ENCODE data around the gene PTRHD1. TPM values are rescaled to one million over a fixed set of nuclear protein-coding genes. Genes with fewer than 3 reads are reported as not detected.
A peak's percentile ranks its signal among the peaks of the same experiment; 100 is the strongest.

The PTRHD1 gene
- total and polyA plus RNA-seq, 2 donors = 25.3 to 44.0 TPM

DNA sequence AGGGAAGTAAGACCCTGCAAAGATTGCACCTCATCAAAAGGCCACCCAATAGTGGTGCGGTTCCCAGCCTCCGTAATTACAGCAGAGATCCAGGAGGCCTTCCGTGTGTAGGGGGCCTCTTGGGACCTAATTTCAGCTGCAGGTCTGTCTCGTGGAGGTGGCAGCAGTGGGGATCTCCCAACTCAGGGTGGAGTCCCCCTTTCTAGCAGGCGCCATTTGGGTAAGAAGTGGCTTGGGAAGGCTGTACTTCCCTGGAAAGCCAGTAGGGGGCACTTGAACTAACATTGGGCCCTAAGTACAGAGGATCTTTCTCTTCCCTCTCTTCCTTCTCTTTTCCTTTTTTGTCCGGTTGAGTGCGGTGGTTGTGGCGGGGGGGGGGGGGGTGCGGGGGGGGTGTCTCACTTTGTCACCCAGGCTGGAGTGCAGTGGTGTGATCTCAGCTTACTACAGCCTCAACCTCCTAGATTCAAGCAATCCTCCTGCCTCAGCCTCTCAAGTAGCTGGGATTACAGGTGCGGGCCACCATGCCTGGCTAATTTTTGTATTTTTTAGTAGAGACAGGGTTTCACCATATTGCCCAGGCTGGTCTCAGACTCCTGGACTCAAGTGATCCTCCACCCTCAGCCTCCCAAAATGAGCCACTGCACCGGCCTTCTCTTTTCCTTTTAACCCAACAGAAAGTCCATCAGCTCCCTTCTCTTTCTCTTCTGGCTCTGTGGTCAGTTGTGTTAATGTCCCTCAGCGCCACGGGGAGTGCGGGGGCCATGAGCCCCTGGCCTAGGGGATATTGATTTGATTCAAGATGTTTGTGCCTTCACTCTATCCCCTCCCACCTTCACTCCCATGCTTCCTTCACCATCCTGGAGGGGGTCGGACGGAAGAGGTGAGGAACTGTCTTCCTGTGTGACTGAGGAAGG, 32.0 kb upstream of the PTRHD1 start:
- peaks cover 0 to 4% of the 10 kb centered on the region in 2 donors for H3K9me3 ChIP-seq (ENCODE audit: control insufficient read depth in 2 of 2, insufficient read depth in 1 of 2, low read length in 1 of 2)
- H3K36me3 ChIP-seq (ENCODE audit: control insufficient read depth in 2 of 2, insufficient read depth in 2 of 2, low read length in 1 of 2) = peaks cover 38 to 48% of the 10 kb centered on the region in 2 donors
- WGBS = 95% methylated on average over 16 of the region's 16 CpGs
- DNase-seq (ENCODE audit: low read depth in 6 of 9, low spot score in 9 of 9) = peak in 1 of 9 donors; percentile 23
- H3K4me1 ChIP-seq (ENCODE audit: control insufficient read depth in 2 of 2, insufficient read depth in 2 of 2, low read length in 2 of 2) = peaks cover 0 to 6% of the 10 kb centered on the region in 2 donors
- no peaks in the 10 kb centered on the region for H3K27me3 ChIP-seq (ENCODE audit: control insufficient read depth in 2 of 2, insufficient read depth in 1 of 2, low read length in 1 of 2)
- H3K4me3 ChIP-seq (ENCODE audit: low read length in 2 of 2) = no peak overlapping the region
- H3K27ac ChIP-seq (ENCODE audit: low read depth in 1 of 2, low read length in 1 of 2) = no peak overlapping the region

DNA sequence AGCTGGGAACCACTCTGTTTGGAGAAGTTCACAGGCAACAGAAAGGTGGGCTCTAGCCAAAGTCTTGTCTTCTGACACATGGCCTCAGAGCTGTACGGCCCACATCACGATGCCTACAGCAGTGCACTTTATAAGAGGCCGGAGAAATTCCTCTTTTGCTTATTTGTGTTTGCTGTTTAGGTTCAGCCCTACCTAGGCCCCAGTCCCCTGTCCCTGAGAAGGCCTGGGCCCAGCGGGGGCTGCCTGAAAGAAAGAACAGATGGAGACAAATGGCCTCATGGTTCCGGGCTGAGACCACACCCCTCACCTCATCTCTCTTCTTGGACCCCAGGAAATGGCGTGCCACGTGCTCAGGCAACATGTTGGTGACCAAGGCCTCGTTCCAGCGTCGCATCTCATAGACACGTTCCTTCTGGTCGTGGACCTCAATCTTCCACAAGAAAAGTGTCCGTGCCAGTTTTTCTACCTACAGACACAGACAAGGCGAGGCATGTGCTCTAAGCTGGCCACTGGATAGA, 30.9 kb upstream of the PTRHD1 start:
- 97% methylated on average over 14 of the region's 14 CpGs for WGBS
- peaks cover 48 to 56% of the 10 kb centered on the region in 2 donors for H3K36me3 ChIP-seq (ENCODE audit: control insufficient read depth in 2 of 2, insufficient read depth in 2 of 2, low read length in 1 of 2)
- no peak for DNase-seq (ENCODE audit: low read depth in 6 of 9, low spot score in 9 of 9)
- peaks cover 0 to 6% of the 10 kb centered on the region in 2 donors for H3K4me1 ChIP-seq (ENCODE audit: control insufficient read depth in 2 of 2, insufficient read depth in 2 of 2, low read length in 2 of 2)
- no peaks in the 10 kb centered on the region for H3K27me3 ChIP-seq (ENCODE audit: control insufficient read depth in 2 of 2, insufficient read depth in 1 of 2, low read length in 1 of 2)
- peaks cover 0 to 4% of the 10 kb centered on the region in 2 donors for H3K9me3 ChIP-seq (ENCODE audit: control insufficient read depth in 2 of 2, insufficient read depth in 1 of 2, low read length in 1 of 2)
- no peak overlapping the region for H3K4me3 ChIP-seq (ENCODE audit: low read length in 2 of 2)
- no peak overlapping the region for H3K27ac ChIP-seq (ENCODE audit: low read depth in 1 of 2, low read length in 1 of 2)

DNA sequence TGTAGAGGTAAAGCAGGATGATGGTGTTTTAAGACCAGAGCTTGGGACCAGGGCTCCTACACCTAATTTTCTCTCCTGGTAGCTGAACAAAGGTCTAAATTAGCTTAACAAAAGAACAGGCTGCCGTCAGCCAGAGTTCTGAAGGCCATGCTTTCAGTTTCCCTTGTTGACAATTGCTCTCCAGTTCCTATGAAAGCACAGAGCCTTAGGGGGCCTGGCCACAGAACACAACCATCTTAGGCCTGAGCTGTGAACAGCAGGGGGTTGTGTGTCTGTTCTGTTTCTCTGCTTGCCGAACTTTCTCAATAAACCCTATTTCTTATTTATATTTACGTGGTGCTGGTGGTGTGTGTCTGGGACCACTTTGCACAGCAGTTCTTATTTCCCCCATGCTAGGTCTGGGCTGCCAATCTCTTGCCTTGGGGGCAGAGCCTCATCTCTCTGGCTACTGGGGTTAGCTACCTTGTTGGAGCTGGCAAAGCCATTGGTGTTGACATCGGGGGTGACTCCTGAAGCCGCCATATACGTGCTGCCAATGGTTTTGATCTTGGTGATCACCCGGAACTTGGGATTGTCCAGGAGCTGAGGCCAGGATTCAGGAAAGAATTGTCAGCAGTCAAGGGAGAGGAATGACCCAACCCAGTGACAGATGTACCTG, 29.0 kb upstream of the PTRHD1 start:
- H3K27ac ChIP-seq (ENCODE audit: low read depth in 1 of 2, low read length in 1 of 2) = no peak overlapping the region
- H3K36me3 ChIP-seq (ENCODE audit: control insufficient read depth in 2 of 2, insufficient read depth in 2 of 2, low read length in 1 of 2) = peaks cover 60 to 76% of the 10 kb centered on the region in 2 donors
- no peak overlapping the region for H3K4me3 ChIP-seq (ENCODE audit: low read length in 2 of 2)
- no peaks in the 10 kb centered on the region for H3K27me3 ChIP-seq (ENCODE audit: control insufficient read depth in 2 of 2, insufficient read depth in 1 of 2, low read length in 1 of 2)
- peaks cover 0 to 4% of the 10 kb centered on the region in 2 donors for H3K9me3 ChIP-seq (ENCODE audit: control insufficient read depth in 2 of 2, insufficient read depth in 1 of 2, low read length in 1 of 2)
- peaks cover 0 to 6% of the 10 kb centered on the region in 2 donors for H3K4me1 ChIP-seq (ENCODE audit: control insufficient read depth in 2 of 2, insufficient read depth in 2 of 2, low read length in 2 of 2)
- WGBS = 97% methylated on average over 7 of the region's 7 CpGs
- no peak for DNase-seq (ENCODE audit: low read depth in 6 of 9, low spot score in 9 of 9)

DNA sequence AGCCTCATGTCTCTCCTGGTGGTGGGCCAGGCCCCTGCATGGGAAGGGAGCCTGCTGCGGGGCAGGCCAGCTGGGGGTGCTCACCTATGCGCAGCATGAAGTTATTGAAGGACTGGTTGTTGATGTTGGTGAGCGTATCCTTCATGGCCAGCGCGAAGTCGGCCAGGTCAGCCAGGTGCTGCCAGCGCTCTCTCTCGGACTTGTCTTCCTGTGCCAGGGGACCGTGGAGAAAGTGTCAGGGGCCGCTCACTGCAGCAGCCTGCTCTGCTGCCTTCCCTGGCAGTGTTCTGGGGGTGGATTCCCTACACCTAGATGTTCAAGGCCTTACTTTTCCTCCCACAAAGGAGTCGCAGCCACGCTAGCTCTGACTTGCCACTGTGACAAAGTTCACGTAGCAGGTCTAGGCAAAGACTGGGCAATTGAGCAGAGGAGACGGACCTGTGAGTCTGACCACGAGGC, 28.3 kb upstream of the PTRHD1 start:
- 96% methylated on average over 15 of the region's 15 CpGs for WGBS
- H3K4me1 ChIP-seq (ENCODE audit: control insufficient read depth in 2 of 2, insufficient read depth in 2 of 2, low read length in 2 of 2) = peaks cover 0 to 6% of the 10 kb centered on the region in 2 donors
- H3K9me3 ChIP-seq (ENCODE audit: control insufficient read depth in 2 of 2, insufficient read depth in 1 of 2, low read length in 1 of 2) = peaks cover 0 to 4% of the 10 kb centered on the region in 2 donors
- H3K4me3 ChIP-seq (ENCODE audit: low read length in 2 of 2) = no peak overlapping the region
- H3K27ac ChIP-seq (ENCODE audit: low read depth in 1 of 2, low read length in 1 of 2) = no peak overlapping the region
- H3K27me3 ChIP-seq (ENCODE audit: control insufficient read depth in 2 of 2, insufficient read depth in 1 of 2, low read length in 1 of 2) = no peaks in the 10 kb centered on the region
- H3K36me3 ChIP-seq (ENCODE audit: control insufficient read depth in 2 of 2, insufficient read depth in 2 of 2, low read length in 1 of 2) = peaks cover 67 to 82% of the 10 kb centered on the region in 2 donors
- DNase-seq (ENCODE audit: low read depth in 6 of 9, low spot score in 9 of 9) = no peak

DNA sequence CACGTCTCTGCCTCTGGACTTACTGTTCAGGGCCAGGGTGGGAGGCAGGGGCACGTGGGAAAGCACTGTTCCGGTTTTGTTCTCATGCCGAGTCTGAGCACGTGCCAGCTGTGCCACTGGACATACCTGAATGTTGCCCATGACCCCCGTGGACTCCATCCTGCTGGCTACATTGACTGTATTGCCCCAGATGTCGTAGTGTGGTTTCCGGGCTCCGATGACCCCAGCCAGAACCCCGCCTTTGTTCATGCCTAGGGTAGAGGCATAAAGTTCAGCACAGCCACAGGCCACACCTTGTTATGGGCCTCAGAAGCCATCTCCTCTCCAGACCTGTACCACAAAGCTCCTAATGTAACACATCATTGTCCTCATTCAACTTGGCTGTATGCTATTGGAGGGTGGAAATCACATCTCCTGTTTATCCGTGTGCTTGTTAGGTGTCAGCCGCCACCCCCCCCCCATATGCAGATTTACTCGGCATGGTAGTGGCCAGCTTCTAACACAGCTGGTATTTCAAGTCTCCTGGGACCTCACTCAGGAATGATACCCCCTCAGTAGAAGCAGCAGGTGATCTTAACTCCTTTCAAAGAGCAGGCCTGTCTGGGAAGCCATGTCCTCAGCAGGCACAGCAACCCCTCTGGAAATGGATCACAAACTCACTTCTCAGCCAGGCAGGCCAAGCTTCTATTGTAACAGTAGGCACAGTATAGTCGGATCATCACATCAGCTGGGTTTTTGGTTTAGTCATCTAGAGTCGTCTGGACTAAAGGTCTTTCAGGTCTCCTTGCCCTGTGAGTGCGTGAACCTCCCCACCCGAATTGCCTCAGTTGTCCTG, 27.6 kb upstream of the PTRHD1 start:
- Histone ChIP-seq H3K36me3 (ENCODE audit: control insufficient read depth in 2 of 2, insufficient read depth in 2 of 2, low read length in 1 of 2) (peaks cover 73 to 84% of the 10 kb centered on the region in 2 donors), H3K9me3 (ENCODE audit: control insufficient read depth in 2 of 2, insufficient read depth in 1 of 2, low read length in 1 of 2) (peaks cover 0 to 2% of the 10 kb centered on the region in 2 donors), H3K27ac (ENCODE audit: low read depth in 1 of 2, low read length in 1 of 2) (no peak overlapping the region), H3K4me1 (ENCODE audit: control insufficient read depth in 2 of 2, insufficient read depth in 2 of 2, low read length in 2 of 2) (peaks cover 0 to 1% of the 10 kb centered on the region in 2 donors), H3K4me3 (ENCODE audit: low read length in 2 of 2) (no peak overlapping the region), H3K27me3 (ENCODE audit: control insufficient read depth in 2 of 2, insufficient read depth in 1 of 2, low read length in 1 of 2) (no peaks in the 10 kb centered on the region)
- no peak for DNase-seq (ENCODE audit: low read depth in 6 of 9, low spot score in 9 of 9)
- WGBS = 98% methylated on average over 17 of the region's 17 CpGs

DNA sequence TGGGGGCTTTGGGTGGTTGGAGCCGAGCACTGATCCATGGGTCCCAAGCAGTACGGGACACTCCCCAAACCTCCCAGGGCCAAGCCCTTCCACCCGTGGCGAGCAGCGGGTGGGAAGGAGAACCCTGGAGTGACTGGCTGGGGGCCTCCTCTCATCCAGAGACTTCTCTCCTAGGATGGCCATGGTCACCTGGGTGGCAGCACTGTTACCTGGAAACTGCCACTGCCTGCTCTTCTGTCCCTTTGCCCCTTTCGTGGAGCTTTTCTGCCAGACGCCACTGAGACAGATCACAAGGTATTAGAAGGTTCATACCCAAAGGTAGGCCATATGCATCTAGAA, 27.0 kb upstream of the PTRHD1 start:
- Histone ChIP-seq H3K36me3 (ENCODE audit: control insufficient read depth in 2 of 2, insufficient read depth in 2 of 2, low read length in 1 of 2) (peaks cover 80 to 86% of the 10 kb centered on the region in 2 donors), H3K27me3 (ENCODE audit: control insufficient read depth in 2 of 2, insufficient read depth in 1 of 2, low read length in 1 of 2) (no peaks in the 10 kb centered on the region), H3K9me3 (ENCODE audit: control insufficient read depth in 2 of 2, insufficient read depth in 1 of 2, low read length in 1 of 2) (no peaks in the 10 kb centered on the region), H3K27ac (ENCODE audit: low read depth in 1 of 2, low read length in 1 of 2) (no peak overlapping the region), H3K4me1 (ENCODE audit: control insufficient read depth in 2 of 2, insufficient read depth in 2 of 2, low read length in 2 of 2) (no peaks in the 10 kb centered on the region), H3K4me3 (ENCODE audit: low read length in 2 of 2) (no peak overlapping the region)
- 87% methylated on average over 7 of the region's 7 CpGs for WGBS
- no peak for DNase-seq (ENCODE audit: low read depth in 6 of 9, low spot score in 9 of 9)

DNA sequence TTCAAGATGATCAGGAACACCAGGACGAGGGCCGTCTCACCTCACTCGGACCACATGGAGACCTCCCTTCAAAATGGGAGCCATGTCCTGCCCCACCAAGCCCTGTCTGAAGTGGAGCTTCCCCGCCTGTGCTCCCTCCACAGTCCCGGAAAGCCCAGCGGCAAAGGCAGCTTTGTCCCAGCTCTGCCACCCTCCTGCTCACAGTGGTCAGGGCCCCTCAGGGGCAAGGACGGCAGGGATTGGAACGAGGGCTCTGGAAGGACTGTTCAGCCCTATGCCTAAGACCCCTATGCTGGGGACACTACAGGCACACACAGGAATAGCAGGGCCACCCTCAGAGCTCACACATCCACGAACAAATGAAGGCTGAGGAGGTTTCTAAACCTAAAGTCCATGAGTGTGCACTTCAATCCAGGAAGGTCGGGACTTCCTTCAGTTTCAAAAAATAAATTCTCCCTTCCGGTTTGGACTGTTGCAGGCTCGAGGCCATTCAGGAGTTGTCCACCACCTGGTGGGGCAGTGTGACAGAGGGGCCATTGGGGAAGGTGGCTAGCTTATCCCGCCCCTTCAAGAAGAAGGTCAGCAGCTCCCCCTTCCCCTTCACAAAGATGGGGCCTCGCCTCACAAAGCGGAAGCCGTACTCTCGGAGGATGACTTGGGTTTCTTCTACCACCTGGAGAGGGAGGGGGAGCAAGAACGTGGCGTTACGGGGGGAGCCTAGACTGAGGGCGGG, 26.4 kb upstream of the PTRHD1 start:
- H3K9me3 ChIP-seq (ENCODE audit: control insufficient read depth in 2 of 2, insufficient read depth in 1 of 2, low read length in 1 of 2) = no peaks in the 10 kb centered on the region
- H3K4me3 ChIP-seq (ENCODE audit: low read length in 2 of 2) = no peak overlapping the region
- WGBS = 97% methylated on average over 21 of the region's 21 CpGs
- DNase-seq (ENCODE audit: low read depth in 6 of 9, low spot score in 9 of 9) = no peak
- H3K4me1 ChIP-seq (ENCODE audit: control insufficient read depth in 2 of 2, insufficient read depth in 2 of 2, low read length in 2 of 2) = no peaks in the 10 kb centered on the region
- H3K36me3 ChIP-seq (ENCODE audit: control insufficient read depth in 2 of 2, insufficient read depth in 2 of 2, low read length in 1 of 2) = peaks cover 85 to 91% of the 10 kb centered on the region in 2 donors
- H3K27ac ChIP-seq (ENCODE audit: low read depth in 1 of 2, low read length in 1 of 2) = peak overlapping the region in 1 of 2 donors; percentile 3
- no peaks in the 10 kb centered on the region for H3K27me3 ChIP-seq (ENCODE audit: control insufficient read depth in 2 of 2, insufficient read depth in 1 of 2, low read length in 1 of 2)

DNA sequence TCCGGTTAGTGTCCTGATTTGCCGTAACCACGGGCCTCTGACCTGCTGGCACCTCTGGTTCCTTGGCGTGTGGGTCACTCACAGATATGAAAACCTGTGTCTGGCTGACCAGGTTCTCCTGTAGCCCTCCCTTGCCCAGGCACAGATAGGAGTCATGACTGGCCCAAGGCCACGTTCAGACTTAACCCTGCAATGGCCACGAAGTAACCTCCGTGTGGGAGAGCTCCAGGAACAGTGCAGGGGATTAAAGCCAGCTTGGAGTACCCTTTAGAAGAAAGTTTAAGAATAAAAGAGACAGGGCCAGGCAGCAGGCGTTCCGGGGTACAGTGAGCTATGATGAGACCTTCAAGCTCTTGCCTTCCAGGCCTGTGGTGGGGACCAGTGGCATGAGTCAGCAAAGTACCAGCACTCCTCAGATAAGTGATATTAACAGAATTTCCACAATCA, 25.6 kb upstream of the PTRHD1 start:
- no peak for DNase-seq (ENCODE audit: low read depth in 6 of 9, low spot score in 9 of 9)
- Histone ChIP-seq H3K4me3 (ENCODE audit: low read length in 2 of 2) (no peak overlapping the region), H3K4me1 (ENCODE audit: control insufficient read depth in 2 of 2, insufficient read depth in 2 of 2, low read length in 2 of 2) (no peaks in the 10 kb centered on the region), H3K9me3 (ENCODE audit: control insufficient read depth in 2 of 2, insufficient read depth in 1 of 2, low read length in 1 of 2) (no peaks in the 10 kb centered on the region), H3K36me3 (ENCODE audit: control insufficient read depth in 2 of 2, insufficient read depth in 2 of 2, low read length in 1 of 2) (peaks cover 87 to 94% of the 10 kb centered on the region in 2 donors), H3K27me3 (ENCODE audit: control insufficient read depth in 2 of 2, insufficient read depth in 1 of 2, low read length in 1 of 2) (no peaks in the 10 kb centered on the region), H3K27ac (ENCODE audit: low read depth in 1 of 2, low read length in 1 of 2) (no peak overlapping the region)
- WGBS = 97% methylated on average over 9 of the region's 9 CpGs
